Keratinocyte (primary cell): ENCODE data around the gene ZBTB20.

ENCODE experiments used
- EZH2 ChIP-seq: IDR thresholded peaks from one replicate; pipeline ENCODE4 v1.6.1; 2012; ENCODE audit warnings: inconsistent platforms, mild to moderate bottlenecking, low read length, moderate library complexity
- TF ChIP-seq, protein P1 (sequence below), 3 experiments: IDR thresholded peaks in 1 of 3; conservative IDR thresholded peaks in 1 of 3; optimal IDR thresholded peaks in 1 of 3; 2 replicates in 2 of 3; 3 replicates in 1 of 3; pipeline versions ENCODE3 to v1.5.1; 2011; ENCODE audit warnings: low read length in 3 of 3, mild to moderate bottlenecking in 3 of 3, moderate library complexity in 2 of 3, control low read depth in 1 of 3, inconsistent platforms in 1 of 3; ENCODE audit not compliant: insufficient read depth in 2 of 3; ENCODE audit errors: extremely low read depth in 1 of 3

DNA sequence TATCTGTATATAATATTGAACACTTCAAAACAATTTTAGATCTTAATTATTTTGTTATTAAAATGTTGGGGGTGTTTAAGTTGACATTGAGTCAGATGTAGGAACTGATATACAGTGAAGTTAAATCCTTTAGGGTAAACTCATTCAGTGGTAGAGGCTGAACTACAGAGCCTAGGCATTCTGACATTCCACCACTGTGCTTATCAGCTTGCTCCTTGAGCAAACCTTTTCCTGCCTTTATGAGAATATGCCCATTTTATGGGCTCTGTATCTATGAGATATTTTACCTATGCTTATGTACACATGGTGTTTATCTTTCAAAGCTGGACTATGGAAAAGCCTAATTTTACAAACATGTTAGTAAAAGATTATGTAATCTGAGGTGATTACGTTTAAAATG, 407.5 kb downstream of the ZBTB20 start:
- TF ChIP-seq, protein P1, sequence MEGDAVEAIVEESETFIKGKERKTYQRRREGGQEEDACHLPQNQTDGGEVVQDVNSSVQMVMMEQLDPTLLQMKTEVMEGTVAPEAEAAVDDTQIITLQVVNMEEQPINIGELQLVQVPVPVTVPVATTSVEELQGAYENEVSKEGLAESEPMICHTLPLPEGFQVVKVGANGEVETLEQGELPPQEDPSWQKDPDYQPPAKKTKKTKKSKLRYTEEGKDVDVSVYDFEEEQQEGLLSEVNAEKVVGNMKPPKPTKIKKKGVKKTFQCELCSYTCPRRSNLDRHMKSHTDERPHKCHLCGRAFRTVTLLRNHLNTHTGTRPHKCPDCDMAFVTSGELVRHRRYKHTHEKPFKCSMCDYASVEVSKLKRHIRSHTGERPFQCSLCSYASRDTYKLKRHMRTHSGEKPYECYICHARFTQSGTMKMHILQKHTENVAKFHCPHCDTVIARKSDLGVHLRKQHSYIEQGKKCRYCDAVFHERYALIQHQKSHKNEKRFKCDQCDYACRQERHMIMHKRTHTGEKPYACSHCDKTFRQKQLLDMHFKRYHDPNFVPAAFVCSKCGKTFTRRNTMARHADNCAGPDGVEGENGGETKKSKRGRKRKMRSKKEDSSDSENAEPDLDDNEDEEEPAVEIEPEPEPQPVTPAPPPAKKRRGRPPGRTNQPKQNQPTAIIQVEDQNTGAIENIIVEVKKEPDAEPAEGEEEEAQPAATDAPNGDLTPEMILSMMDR (optimal IDR thresholded peaks at IDR 0.05 in 1 of 3, IDR thresholded peaks at IDR 0.05 in 1 of 3, conservative IDR thresholded peaks at IDR 0.05 in 1 of 3; ENCODE audit: extremely low read depth in 1 of 3, insufficient read depth in 2 of 3, low read length in 3 of 3): no peak
- no peak for TF ChIP-seq EZH2
